Natural killer cell (primary cell): Measurements from ENCODE around the gene SEMA5A. TPM values are rescaled to one million over a fixed set of nuclear protein-coding genes. Genes with fewer than 3 reads are reported as not detected.

ENCODE experiments used
- ATAC-seq, 3 donors: fragments of 150-1000 bp in 2 of 3; fragments of 200-7000 bp in 1 of 3; cut with Tn5 transposase; 1 replicate in 1 of 3; 2 replicates in 2 of 3; pipeline ENCODE4 v1.10.0; 2021; ENCODE audit warnings: mild to moderate bottlenecking in 2 of 3, moderate library complexity in 2 of 3
- DNase-seq, 2 donors: peaks; one replicate each; pipeline versions ENCODE4 v3.0.0 to v3.0.0-alpha.2; 2013 to 2021; ENCODE audit warnings: mixed read lengths in 1 of 2
- H3K27ac ChIP-seq: one replicate; pipeline ENCODE4 v1.5.1; 2013; ENCODE audit warnings: mild to moderate bottlenecking, low read length
- H3K27me3 ChIP-seq: one replicate; pipeline ENCODE4 v1.6.1; 2013; ENCODE audit warnings: low read length; ENCODE audit not compliant: control insufficient read depth, insufficient read depth
- H3K36me3 ChIP-seq: one replicate; pipeline ENCODE4 v1.6.1; 2013; ENCODE audit warnings: low read length; ENCODE audit not compliant: control insufficient read depth, insufficient read depth
- H3K4me1 ChIP-seq: one replicate; pipeline ENCODE4 v1.6.1; 2013; ENCODE audit warnings: low read length; ENCODE audit not compliant: control insufficient read depth, insufficient read depth
- H3K4me3 ChIP-seq: one replicate; pipeline ENCODE4 v1.5.1; 2013; ENCODE audit warnings: low read length
- H3K9me3 ChIP-seq: one replicate; pipeline ENCODE4 v1.6.1; 2013; ENCODE audit warnings: low read length; ENCODE audit not compliant: control insufficient read depth, insufficient read depth
- H3K27ac Mint-ChIP-seq, 2 donors: one replicate each; pipeline ENCODE4 v1.8.0; 2022; ENCODE audit warnings: mild to moderate bottlenecking in 2 of 2, mixed read lengths in 2 of 2, moderate library complexity in 1 of 2
- H3K27me3 Mint-ChIP-seq, 2 donors: one replicate each; pipeline ENCODE4 v1.8.0; 2022; ENCODE audit warnings: low read depth in 2 of 2, mixed read lengths in 2 of 2
- H3K36me3 Mint-ChIP-seq: one replicate; pipeline ENCODE4 v1.8.0; 2022; ENCODE audit warnings: mixed read lengths
- H3K4me1 Mint-ChIP-seq, 2 donors: one replicate each; pipeline ENCODE4 v1.8.0; 2022; ENCODE audit warnings: mixed read lengths in 2 of 2
- H3K4me3 Mint-ChIP-seq: one replicate; pipeline ENCODE4 v1.8.0; 2022; ENCODE audit warnings: mild to moderate bottlenecking, moderate library complexity, mixed read lengths
- H3K9me3 Mint-ChIP-seq, 2 donors: one replicate each; pipeline ENCODE4 v1.8.0; 2022; ENCODE audit warnings: mixed read lengths in 2 of 2
- WGBS: methylation state at CpG from one replicate; pipeline ENCODE4 v1.1.7; 2013; ENCODE audit warnings: missing lambda C conversion rate; ENCODE audit not compliant: insufficient coverage; 5-methylcytosine and 5-hydroxymethylcytosine counted together
- intact Hi-C: fragments of 100-400 bp; cut with micrococcal nuclease; formaldehyde crosslinking; loops from one replicate; pipeline ENCODE4 v1.14.2; 2022
- total RNA-seq, 4 donors: library from RNA; stranded (reverse); fragments of 120-200 nt in 1 of 4; gene quantifications; one replicate each; pipeline versions ENCODE4 v1.2.3 to v1.2.4, GENCODE V29; 2013 to 2022
- TF ChIP-seq, protein P1 (sequence below): fragments of 200-600 bp; IDR thresholded peaks from one replicate; pipeline ENCODE4 v1.8.0; 2022; ENCODE audit warnings: antibody characterized with exemption

The SEMA5A gene
- total RNA-seq, 3 donors from 2014 or later (not counting 1 experiment from before 2014, with no cell fraction given), result 0.15 TPM; not detected in 2

DNA sequence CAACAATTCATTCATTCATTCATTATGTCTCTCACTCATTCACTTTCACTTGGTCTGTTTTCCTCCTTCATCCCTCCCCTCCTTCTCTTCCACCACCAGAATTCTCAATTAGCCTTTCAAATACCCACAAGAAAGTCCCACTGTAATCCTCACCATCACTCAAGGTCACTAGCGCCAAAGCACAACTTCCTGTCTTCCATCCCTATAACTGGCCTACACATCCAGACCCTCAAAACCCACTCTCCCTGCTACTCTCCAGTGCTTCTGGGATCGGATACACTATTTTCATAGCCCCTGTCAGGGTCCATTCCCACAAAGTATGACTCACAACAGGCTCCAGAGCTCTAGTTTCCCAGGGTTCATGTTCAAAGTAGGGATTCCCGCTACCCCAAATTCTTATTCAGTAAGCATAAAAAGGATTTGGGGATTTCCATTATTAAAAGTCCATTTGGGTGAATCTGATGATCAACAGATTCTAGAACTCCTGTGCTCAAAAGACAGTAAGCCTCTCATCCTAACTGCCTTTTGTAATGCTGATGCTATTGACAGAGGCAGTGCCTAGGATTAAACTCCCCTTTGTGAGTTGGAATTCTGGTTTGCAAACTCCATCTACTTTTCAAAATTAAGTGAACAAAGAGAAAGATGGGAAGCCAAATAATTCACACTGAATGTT lies 250.9 kb downstream of the SEMA5A start:
- WGBS, result 74% methylated on average over 2 of the region's 3 CpGs
- Mint-ChIP-seq H3K4me1 (no peaks in the 10 kb centered on the region), H3K4me3 (no peak overlapping the region), H3K27ac (no peak overlapping the region), H3K9me3 (peaks cover 15% of the 10 kb centered on the region in 2 donors), H3K36me3 (no peaks in the 10 kb centered on the region), H3K27me3 (no peaks in the 10 kb centered on the region)
- intact Hi-C loops, result no loop called here
- H3K27me3 ChIP-seq, result no peaks in the 10 kb centered on the region
- no peak overlapping the region for H3K27ac ChIP-seq
- ATAC-seq, result no peak
- H3K4me1 ChIP-seq, result no peaks in the 10 kb centered on the region
- TF ChIP-seq, protein P1, sequence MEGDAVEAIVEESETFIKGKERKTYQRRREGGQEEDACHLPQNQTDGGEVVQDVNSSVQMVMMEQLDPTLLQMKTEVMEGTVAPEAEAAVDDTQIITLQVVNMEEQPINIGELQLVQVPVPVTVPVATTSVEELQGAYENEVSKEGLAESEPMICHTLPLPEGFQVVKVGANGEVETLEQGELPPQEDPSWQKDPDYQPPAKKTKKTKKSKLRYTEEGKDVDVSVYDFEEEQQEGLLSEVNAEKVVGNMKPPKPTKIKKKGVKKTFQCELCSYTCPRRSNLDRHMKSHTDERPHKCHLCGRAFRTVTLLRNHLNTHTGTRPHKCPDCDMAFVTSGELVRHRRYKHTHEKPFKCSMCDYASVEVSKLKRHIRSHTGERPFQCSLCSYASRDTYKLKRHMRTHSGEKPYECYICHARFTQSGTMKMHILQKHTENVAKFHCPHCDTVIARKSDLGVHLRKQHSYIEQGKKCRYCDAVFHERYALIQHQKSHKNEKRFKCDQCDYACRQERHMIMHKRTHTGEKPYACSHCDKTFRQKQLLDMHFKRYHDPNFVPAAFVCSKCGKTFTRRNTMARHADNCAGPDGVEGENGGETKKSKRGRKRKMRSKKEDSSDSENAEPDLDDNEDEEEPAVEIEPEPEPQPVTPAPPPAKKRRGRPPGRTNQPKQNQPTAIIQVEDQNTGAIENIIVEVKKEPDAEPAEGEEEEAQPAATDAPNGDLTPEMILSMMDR, result no peak
- no peaks in the 10 kb centered on the region for H3K9me3 ChIP-seq
- no peak for DNase-seq
- no peaks in the 10 kb centered on the region for H3K36me3 ChIP-seq
- H3K4me3 ChIP-seq, result no peak overlapping the region

DNA sequence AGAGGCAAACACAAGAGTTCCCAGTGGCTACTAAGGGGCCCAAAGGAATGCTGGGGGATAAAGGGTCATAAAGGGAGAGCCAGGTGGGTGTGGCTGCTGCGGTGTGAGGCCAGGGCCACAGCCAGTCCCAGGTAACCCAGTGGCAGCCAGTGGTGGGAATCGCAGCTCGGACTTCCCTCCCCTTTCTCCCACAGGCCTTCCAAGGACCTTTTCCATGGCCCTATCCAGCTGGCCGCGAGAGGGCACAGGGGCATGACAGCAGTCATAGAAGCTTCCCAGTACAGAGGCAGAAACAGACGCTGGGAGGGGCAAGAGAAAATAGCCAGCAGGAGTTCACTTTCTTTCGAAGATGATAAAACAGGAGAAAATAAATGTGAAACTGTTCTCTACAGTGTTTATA lies 257.6 kb downstream of the SEMA5A start:
- DNase-seq, result no peak
- H3K36me3 ChIP-seq, result no peaks in the 10 kb centered on the region
- H3K9me3 ChIP-seq, result no peaks in the 10 kb centered on the region
- no peak overlapping the region for H3K27ac Mint-ChIP-seq
- no peak for ATAC-seq
- H3K4me1 ChIP-seq, result no peaks in the 10 kb centered on the region
- no peaks in the 10 kb centered on the region for H3K4me1 Mint-ChIP-seq
- WGBS, result 88% methylated on average over 6 of the region's 7 CpGs
- H3K27ac ChIP-seq, result no peak overlapping the region
- no peak overlapping the region for H3K4me3 Mint-ChIP-seq
- H3K27me3 Mint-ChIP-seq, result no peaks in the 10 kb centered on the region
- H3K4me3 ChIP-seq, result no peak overlapping the region
- H3K27me3 ChIP-seq, result no peaks in the 10 kb centered on the region
- intact Hi-C loops, result no loop called here
- H3K9me3 Mint-ChIP-seq, result peaks cover 3 to 6% of the 10 kb centered on the region in 2 donors
- H3K36me3 Mint-ChIP-seq, result no peaks in the 10 kb centered on the region
- TF ChIP-seq, protein P1, result no peak

DNA sequence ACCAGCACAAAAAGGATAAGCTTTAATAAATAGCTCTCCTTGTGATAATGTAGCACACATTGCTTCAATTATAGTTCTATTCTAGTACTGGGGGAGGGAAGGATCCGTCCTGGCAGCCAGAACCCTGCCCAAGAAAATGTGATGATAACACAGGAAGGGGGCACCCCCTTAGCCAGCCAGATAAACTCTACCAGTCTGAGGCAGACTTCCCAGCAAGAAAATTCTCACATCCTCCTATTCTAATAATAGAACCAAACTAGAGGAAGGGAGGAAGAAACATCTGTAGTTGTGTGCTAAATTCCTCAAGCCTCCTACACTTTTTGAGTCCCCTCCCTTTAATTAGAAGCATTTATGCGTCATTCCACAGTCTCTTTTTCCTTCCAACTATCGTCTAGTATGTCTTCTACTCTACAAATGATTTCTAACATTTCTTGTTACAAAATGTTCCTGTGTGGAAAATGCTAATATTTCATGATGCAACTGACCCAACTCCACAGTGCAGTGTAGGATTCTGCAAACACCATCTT lies 261.0 kb downstream of the SEMA5A start:
- peaks cover 3% of the 10 kb centered on the region in 2 donors for H3K9me3 Mint-ChIP-seq
- no peaks in the 10 kb centered on the region for H3K9me3 ChIP-seq
- H3K27ac ChIP-seq, result no peak overlapping the region
- H3K4me1 ChIP-seq, result no peaks in the 10 kb centered on the region
- no peak overlapping the region for H3K4me3 ChIP-seq
- H3K36me3 ChIP-seq, result no peaks in the 10 kb centered on the region
- WGBS, result 26% methylated on average over 2 of the region's 3 CpGs
- ATAC-seq (no peak), DNase-seq (no peak)
- no peaks in the 10 kb centered on the region for H3K27me3 ChIP-seq
- H3K4me1 Mint-ChIP-seq, result no peaks in the 10 kb centered on the region
- no peaks in the 10 kb centered on the region for H3K36me3 Mint-ChIP-seq
- intact Hi-C loops, result no loop called here
- no peak overlapping the region for H3K27ac Mint-ChIP-seq
- H3K4me3 Mint-ChIP-seq, result no peak overlapping the region
- H3K27me3 Mint-ChIP-seq, result no peaks in the 10 kb centered on the region
- TF ChIP-seq, protein P1, result no peak

DNA sequence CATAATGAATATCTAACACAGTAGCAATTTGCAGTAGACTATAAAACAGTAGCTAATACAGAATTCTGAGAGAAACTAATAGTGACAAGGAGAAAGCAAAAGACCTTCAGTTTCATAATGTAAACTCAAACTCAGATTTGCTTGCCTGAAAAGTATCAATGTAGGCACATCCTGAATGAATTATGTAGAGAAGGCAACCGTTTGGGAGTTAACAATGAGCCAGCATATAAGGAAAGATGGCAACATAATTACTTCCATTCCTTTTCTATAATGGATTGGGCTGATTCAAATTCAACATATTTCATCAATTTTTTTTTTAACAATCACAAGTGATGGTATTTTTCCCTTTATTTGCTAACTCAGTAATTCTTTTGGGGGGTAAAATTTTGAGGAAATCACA lies 261.6 kb downstream of the SEMA5A start:
- no peak for DNase-seq
- 33% methylated on average over 1 of the region's 1 CpG for WGBS
- no peak overlapping the region for H3K27ac ChIP-seq
- no peaks in the 10 kb centered on the region for H3K36me3 ChIP-seq
- Mint-ChIP-seq H3K4me1 (no peaks in the 10 kb centered on the region), H3K27me3 (no peaks in the 10 kb centered on the region), H3K4me3 (no peak overlapping the region), H3K9me3 (peaks cover 3 to 5% of the 10 kb centered on the region in 2 donors), H3K27ac (no peak overlapping the region), H3K36me3 (no peaks in the 10 kb centered on the region)
- TF ChIP-seq, protein P1, result no peak
- no peaks in the 10 kb centered on the region for H3K9me3 ChIP-seq
- intact Hi-C loops, result no loop called here
- no peaks in the 10 kb centered on the region for H3K27me3 ChIP-seq
- H3K4me1 ChIP-seq, result no peaks in the 10 kb centered on the region
- no peak overlapping the region for H3K4me3 ChIP-seq
- ATAC-seq, result no peak
